ENCODE data around the gene KDM1A.
A peak's percentile ranks its signal among the peaks of the same experiment; 100 is the strongest.

The KDM1A gene

DNA sequence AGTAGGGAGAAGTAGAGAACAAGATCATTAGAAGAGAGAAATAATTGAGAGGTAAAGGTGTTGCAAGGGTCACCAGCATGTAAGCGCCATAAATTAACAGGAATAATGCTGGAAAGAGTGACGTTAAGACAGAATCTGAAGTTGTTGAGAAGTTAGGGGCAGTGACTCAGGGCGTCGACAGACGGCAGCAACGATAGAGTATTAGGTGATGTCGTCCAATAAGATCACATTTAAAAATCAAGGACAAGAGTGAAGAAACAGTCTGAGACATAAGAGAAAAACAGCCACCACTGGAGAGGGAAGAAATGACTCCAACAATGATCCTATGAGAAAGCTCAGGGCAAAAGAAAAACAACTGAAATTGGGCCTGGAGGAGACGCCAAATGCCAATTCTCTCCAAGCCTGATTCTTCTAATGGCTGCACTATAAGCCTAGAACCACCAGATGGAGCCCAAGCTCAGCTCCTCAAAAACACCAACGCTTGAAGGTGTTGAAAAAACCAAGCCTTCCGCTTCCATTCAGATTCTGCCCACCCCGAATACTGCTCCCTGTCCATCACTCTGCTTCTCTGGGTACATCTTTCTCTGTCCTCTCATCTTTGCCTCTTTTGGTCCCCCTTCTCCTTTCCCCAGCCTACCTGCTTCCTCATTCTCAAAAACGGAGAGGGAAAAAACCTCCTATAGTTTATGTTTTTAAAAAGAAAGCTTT, 79.3 kb downstream of the KDM1A start (continued):
- TF ChIP-seq ZBTB21 (tag by site-specific recombination; IDR thresholded peaks at IDR 0.05): no peak
- no peak for TF ChIP-seq ZNF596 (tag by site-specific recombination; IDR thresholded peaks at IDR 0.05)
- TF ChIP-seq ZNF121 (tag by site-specific recombination; IDR thresholded peaks at IDR 0.05): no peak
- no peak for TF ChIP-seq ZFP3 (tag by site-specific recombination; IDR thresholded peaks at IDR 0.05; ENCODE audit: low read depth)
- no peak for TF ChIP-seq PRDM10 (tag by site-specific recombination; IDR thresholded peaks at IDR 0.05)
- TF ChIP-seq TCF7L2 (IDR thresholded peaks at IDR 0.05; ENCODE audit: borderline replicate concordance, low read depth, low read length): no peak
- peak; percentile 82 for TF ChIP-seq ATF2 (tag by site-specific recombination; IDR thresholded peaks at IDR 0.05; ENCODE audit: low read depth)
- TF ChIP-seq, protein P1, sequence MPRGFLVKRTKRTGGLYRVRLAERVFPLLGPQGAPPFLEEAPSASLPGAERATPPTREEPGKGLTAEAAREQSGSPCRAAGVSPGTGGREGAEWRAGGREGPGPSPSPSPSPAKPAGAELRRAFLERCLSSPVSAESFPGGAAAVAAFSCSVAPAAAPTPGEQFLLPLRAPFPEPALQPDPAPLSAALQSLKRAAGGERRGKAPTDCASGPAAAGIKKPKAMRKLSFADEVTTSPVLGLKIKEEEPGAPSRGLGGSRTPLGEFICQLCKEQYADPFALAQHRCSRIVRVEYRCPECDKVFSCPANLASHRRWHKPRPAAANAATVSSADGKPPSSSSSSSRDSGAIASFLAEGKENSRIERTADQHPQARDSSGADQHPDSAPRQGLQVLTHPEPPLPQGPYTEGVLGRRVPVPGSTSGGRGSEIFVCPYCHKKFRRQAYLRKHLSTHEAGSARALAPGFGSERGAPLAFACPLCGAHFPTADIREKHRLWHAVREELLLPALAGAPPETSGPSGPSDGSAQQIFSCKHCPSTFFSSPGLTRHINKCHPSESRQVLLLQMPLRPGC (tag by site-specific recombination; IDR thresholded peaks at IDR 0.05): no peak
- no peak for TF ChIP-seq ZNF37A (tag by site-specific recombination; IDR thresholded peaks at IDR 0.05)
- TF ChIP-seq ZSCAN16 (tag by site-specific recombination; IDR thresholded peaks at IDR 0.05): no peak
- no peak for TF ChIP-seq ZBTB7A (tag by site-specific recombination; IDR thresholded peaks at IDR 0.05; ENCODE audit: low read depth)
- no peak for TF ChIP-seq OVOL3 (tag by site-specific recombination; IDR thresholded peaks at IDR 0.05)
- TF ChIP-seq BCL11A (tag by site-specific recombination; IDR thresholded peaks at IDR 0.05; ENCODE audit: low read depth): no peak
- TF ChIP-seq ZNF2 (tag by site-specific recombination; IDR thresholded peaks at IDR 0.05): 0 out of 2 replicates have a peak, but pooled peaks have one; percentile 49
- TF ChIP-seq ZNF16 (tag by site-specific recombination; IDR thresholded peaks at IDR 0.05; ENCODE audit: low read depth): no peak
- no peak for TF ChIP-seq ZNF138 (tag by site-specific recombination; IDR thresholded peaks at IDR 0.05; ENCODE audit: borderline replicate concordance)
- no peak for TF ChIP-seq ZNF416 (tag by site-specific recombination; IDR thresholded peaks at IDR 0.05)
- TF ChIP-seq PRDM1 (tag by site-specific recombination; IDR thresholded peaks at IDR 0.05): peak; percentile 29; the same call in 1 of the 2 replicates
- no peak for TF ChIP-seq ZNF423 (tag by site-specific recombination; IDR thresholded peaks at IDR 0.05)
- TF ChIP-seq, protein P2, sequence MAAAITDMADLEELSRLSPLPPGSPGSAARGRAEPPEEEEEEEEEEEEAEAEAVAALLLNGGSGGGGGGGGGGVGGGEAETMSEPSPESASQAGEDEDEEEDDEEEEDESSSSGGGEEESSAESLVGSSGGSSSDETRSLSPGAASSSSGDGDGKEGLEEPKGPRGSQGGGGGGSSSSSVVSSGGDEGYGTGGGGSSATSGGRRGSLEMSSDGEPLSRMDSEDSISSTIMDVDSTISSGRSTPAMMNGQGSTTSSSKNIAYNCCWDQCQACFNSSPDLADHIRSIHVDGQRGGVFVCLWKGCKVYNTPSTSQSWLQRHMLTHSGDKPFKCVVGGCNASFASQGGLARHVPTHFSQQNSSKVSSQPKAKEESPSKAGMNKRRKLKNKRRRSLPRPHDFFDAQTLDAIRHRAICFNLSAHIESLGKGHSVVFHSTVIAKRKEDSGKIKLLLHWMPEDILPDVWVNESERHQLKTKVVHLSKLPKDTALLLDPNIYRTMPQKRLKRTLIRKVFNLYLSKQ (tag by site-specific recombination; IDR thresholded peaks at IDR 0.05; ENCODE audit: borderline replicate concordance): no peak
- TF ChIP-seq ZNF175 (tag by site-specific recombination; IDR thresholded peaks at IDR 0.05): no peak
- TF ChIP-seq, protein P3, sequence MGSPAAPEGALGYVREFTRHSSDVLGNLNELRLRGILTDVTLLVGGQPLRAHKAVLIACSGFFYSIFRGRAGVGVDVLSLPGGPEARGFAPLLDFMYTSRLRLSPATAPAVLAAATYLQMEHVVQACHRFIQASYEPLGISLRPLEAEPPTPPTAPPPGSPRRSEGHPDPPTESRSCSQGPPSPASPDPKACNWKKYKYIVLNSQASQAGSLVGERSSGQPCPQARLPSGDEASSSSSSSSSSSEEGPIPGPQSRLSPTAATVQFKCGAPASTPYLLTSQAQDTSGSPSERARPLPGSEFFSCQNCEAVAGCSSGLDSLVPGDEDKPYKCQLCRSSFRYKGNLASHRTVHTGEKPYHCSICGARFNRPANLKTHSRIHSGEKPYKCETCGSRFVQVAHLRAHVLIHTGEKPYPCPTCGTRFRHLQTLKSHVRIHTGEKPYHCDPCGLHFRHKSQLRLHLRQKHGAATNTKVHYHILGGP (tag by site-specific recombination; IDR thresholded peaks at IDR 0.05): no peak
- TF ChIP-seq, protein P4, sequence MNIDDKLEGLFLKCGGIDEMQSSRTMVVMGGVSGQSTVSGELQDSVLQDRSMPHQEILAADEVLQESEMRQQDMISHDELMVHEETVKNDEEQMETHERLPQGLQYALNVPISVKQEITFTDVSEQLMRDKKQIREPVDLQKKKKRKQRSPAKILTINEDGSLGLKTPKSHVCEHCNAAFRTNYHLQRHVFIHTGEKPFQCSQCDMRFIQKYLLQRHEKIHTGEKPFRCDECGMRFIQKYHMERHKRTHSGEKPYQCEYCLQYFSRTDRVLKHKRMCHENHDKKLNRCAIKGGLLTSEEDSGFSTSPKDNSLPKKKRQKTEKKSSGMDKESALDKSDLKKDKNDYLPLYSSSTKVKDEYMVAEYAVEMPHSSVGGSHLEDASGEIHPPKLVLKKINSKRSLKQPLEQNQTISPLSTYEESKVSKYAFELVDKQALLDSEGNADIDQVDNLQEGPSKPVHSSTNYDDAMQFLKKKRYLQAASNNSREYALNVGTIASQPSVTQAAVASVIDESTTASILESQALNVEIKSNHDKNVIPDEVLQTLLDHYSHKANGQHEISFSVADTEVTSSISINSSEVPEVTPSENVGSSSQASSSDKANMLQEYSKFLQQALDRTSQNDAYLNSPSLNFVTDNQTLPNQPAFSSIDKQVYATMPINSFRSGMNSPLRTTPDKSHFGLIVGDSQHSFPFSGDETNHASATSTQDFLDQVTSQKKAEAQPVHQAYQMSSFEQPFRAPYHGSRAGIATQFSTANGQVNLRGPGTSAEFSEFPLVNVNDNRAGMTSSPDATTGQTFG (tag by site-specific recombination; IDR thresholded peaks at IDR 0.05; ENCODE audit: borderline replicate concordance): no peak
- TF ChIP-seq ZNF302 (tag by site-specific recombination; IDR thresholded peaks at IDR 0.05; ENCODE audit: low read depth): no peak
- TF ChIP-seq ZNF792 (tag by site-specific recombination; IDR thresholded peaks at IDR 0.05): no peak
- TF ChIP-seq, protein P5, sequence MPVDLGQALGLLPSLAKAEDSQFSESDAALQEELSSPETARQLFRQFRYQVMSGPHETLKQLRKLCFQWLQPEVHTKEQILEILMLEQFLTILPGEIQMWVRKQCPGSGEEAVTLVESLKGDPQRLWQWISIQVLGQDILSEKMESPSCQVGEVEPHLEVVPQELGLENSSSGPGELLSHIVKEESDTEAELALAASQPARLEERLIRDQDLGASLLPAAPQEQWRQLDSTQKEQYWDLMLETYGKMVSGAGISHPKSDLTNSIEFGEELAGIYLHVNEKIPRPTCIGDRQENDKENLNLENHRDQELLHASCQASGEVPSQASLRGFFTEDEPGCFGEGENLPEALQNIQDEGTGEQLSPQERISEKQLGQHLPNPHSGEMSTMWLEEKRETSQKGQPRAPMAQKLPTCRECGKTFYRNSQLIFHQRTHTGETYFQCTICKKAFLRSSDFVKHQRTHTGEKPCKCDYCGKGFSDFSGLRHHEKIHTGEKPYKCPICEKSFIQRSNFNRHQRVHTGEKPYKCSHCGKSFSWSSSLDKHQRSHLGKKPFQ (tag by site-specific recombination; IDR thresholded peaks at IDR 0.05): no peak

Measured in HEK293 (cell line).